Activated T-cell treated with anti-CD3 and anti-CD28 coated beads, Interleukin-2, amount 50 U/mL, for 1 hour (primary cell): ENCODE data around the gene SEMA5A.

ENCODE experiments used
- DNase-seq: peaks from one replicate; pipeline ENCODE4 v3.0.0-alpha.2; 2020

Gene SEMA5A

GRCh38 chr5:9244417-9244816 is 301.5 kb downstream of the SEMA5A start:
- no peak for DNase-seq

- no peak for DNase-seq
Measured at GRCh38 chr5:9241479-9242305, 304.2 kb downstream of the SEMA5A start.

GRCh38 chr5:9240431-9240830 is 305.4 kb downstream of the SEMA5A start:
- no peak for DNase-seq

DNA sequence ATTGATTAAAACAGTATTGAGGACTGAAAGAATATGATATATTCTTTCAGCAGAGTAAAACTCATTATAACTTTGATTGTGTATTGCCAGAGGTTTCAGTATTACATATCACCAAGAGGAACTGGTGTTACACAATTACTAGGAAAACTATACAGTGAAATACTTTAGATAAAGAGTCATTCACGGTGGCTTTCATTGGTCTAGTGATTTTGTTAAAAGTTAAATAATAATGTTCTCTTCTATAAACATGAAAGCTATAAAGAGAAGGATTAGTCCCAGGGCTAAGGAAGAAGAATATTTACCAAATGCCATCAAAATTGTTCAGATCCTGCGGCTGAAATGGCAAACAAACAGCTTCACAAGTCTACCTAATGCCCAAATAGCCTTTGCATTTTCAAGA is 306.2 kb downstream of the SEMA5A start:
- DNase-seq, result no peak

DNA sequence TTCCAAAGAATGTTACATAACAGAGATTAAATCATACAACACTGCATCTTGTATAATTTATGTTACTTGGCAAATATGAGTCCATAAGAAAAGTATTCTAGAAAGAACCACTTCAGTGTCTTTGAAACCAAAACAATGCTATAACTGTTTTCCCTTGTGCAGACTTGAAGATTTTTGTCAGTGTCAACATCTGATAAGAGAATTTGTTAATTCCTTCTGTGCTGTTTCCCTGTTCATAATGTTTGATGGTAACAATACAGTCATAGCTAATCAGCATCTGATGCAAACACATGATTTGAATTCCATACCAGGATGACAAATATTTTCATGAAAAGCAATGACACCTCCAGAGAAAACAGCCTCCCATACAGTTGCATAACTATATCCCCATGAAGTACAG is 306.8 kb downstream of the SEMA5A start:
- no peak for DNase-seq

GRCh38 chr5:9233712-9234111 is 312.2 kb downstream of the SEMA5A start:
- DNase-seq, result no peak

GRCh38 chr5:9233035-9233434 is 312.8 kb downstream of the SEMA5A start:
- no peak for DNase-seq

DNA sequence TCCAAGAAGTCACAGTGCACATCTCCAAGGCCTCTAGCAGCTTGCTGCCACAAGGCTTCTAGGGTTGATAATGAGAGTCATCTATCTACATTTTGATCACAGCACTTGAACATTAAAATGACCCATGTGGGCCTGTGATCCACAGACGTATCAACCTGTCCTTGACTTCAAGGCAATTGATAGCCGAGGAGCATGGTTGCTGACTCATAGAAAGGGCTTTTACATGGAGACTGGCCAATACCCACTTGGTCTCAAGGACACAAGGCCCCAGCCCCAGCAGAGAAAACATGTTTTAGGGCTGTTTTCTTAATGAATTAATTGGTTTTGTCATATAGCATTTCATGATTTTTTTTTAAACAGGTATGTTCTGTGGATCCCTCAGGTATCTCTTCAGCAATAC is 314.0 kb downstream of the SEMA5A start:
- DNase-seq, result no peak

GRCh38 chr5:9230355-9230754 is 315.5 kb downstream of the SEMA5A start:
- DNase-seq, result no peak

DNA sequence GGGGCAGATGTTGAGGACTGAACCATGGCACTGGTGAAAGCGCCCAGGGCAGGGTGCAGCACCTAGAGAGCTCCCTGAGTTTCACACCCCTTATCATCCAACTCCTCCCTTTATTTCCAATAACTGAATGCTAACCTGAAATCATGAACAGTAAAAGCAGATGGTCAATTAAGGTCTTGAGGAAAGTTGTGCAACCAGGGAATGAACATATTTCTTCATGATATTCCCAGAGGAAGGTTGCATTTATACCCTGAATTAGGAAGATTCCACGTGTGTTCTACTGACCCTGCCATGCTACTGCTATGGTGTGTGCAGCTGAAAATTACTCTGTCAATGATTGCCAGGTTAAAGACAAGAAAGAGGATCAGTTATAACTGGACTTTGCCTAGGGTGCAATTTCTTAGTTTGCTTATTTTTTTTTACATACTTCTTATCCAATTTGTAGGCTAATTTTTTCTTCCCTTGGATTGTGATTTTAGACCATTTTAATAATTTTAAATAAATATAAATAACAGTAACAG is 319.8 kb downstream of the SEMA5A start:
- DNase-seq, result no peak

DNA sequence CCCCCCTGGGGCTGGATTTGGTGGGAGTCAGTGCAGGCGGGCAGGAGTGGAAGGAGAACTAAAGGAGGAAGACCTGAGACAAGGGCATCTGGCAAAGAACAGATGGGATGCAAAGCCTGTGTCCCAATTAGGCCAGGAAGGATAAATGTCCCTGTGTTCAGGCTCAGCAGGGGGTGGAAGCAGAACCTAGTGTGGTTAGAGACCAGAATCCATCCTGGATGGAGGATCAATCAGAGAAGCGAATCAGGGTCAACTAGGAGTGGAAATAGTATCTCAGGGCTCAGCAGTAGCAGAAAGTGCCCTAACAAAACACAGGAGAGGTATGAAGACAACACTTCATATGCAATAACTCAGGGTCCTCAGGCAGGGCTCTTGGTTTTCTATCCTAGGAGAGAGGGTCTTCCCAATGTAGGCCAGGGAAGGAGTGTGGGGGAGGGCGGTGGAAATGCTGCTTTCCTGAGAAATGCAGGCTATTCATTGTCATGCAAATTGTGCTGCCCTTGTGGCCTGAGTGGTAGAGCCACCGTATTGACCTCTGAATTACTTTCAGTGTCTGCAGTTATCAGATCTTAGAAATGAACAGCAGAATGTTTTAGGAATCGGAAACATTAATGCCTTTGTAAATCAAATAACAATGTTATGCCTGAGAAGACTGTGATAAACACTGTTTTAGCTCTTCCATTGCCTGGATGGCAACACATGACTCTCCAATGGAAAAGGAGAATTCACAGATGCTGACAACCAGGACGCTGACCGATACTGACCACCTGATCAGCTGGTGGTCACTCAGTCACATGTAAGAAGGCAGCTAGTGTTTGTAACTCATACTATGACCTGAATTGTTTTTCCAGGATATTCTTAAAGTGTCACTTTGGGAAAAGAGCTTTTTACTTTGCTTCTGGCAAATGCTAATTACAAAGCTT is 323.6 kb downstream of the SEMA5A start:
- DNase-seq, result no peak

DNA sequence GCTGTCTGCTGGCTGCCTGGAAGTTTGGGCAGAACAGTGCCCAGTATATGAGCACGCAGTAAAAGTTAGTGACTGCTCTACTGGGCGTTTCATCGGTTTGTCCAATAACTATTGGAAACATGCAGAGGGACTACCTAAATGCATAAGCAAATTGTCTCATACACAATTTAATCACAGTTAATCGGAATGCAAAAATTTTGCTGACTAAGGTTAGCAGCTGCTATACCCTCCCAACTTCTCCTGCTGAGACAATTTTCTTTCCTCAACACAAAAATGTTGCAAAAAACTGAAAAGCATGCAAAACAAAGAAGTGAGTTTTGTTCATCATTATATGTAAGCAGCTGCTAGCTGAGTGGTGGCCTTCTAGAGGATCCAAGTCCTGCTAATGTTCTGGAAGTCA is 327.5 kb downstream of the SEMA5A start:
- DNase-seq, result no peak

GRCh38 chr5:9212605-9213004 is 333.3 kb downstream of the SEMA5A start:
- no peak for DNase-seq

DNA sequence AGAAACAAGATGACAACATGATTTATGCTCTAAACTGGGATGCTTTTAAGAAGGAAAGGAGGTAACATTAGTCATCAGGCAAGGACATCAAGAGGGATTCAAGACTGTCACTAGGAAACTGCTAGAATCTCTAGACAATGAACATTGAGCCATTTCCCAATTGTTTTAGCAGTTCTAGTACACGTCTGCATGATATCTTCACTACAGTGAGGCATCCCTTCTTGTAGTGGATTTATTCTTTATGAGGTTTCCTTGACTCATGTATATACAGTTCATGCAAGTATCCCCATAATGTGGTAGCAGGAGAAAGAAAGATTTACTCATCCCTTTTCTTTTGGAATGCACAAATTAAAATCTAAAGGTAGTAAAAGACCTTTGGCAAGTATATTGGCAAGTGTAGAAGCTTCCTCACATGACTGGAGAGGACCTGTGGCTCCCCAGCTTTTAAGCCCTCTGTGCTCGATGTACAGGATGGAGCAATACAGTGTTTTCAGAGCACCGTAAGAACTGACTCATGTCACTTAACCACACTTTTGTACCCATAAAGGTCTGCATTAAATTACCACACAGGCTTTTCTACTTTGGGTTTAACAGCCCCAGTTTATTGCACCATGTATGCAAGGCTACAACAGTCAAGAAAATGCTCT is 335.9 kb downstream of the SEMA5A start:
- DNase-seq, result no peak

DNA sequence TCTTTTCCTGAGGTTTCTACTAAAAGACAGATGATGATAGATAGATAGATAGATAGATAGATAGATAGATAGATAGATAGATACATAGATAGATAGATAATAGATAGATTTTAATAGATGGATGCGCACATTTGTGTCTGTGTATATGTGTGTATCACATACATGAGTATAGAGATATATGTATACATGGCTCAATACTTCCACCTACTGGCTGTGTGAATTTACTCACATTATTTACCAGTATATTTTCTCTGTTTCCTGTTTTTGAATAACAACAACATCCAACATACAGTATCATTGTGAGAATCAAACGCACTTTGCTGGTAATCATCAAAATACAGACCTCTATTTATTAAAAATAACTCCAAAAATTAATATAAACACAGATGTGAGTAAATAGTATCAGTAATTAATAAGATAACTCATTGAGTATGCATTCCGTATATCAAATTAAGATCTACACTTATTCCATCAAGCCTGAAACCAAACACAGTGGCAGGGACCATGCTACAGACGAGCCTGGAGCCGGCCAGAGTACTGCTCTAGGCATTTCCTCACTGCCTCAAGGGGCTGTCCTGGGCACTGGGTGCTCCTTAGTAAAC is 338.0 kb downstream of the SEMA5A start:
- no peak for DNase-seq

DNA sequence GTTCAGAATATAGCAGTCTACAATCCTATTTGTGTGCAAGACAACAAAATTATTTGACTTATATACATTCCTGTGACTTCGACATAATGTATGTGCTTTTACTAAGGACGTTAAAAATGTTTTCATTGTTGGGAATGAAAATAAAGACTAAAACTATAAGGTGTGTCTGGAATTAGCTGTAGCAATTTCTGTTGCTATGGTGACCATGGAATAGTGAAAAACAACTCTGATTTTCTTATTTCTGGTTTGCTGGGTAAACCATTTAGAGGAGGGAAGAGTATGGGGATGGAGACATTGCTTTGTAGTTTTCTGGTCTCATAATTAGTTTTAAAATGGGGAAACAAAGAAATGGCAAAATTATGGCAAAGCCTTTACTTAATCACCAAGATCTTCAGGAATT is 343.2 kb downstream of the SEMA5A start:
- DNase-seq, result no peak

DNA sequence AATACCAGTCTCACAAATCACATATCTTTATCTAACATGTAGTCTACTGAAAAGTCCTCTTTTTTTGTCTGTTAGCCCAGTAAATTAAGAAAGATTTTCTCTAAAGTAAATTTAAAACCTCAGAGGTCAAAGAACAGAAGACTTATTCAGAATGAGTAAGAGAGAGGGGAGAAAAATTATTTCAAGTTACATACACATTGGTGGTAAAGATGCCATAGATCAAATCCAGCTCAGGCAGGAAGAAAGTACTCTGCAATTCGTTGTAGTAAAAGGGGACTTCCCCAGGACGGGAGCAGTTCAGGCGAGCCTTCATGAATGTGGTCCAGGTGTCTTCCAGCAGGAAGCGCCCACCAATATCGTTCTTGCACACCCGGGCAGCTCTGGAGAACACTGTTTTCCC is 344.1 kb downstream of the SEMA5A start:
- no peak for DNase-seq

DNA sequence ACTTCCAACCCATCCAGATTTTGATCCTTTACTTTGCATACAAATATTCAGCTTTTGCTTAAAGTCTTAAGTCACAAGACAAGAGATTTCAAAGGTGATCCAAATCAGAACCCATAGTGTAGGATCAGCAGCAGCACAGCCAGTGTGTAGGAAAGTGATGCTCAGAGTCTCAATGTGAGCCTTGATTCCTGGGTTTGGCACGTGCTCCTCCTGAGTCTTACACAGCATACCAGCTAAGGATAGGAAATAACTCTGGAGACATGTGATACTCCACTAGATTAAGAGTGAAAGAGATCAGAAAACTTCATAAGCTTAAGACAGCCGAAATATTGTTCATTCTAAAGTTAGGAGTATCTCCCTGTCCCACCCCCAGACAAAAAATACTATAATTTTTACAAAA is 344.9 kb downstream of the SEMA5A start:
- DNase-seq, result no peak

- no peak for DNase-seq
Measured at GRCh38 chr5:9198394-9198793, 347.5 kb downstream of the SEMA5A start.

DNA sequence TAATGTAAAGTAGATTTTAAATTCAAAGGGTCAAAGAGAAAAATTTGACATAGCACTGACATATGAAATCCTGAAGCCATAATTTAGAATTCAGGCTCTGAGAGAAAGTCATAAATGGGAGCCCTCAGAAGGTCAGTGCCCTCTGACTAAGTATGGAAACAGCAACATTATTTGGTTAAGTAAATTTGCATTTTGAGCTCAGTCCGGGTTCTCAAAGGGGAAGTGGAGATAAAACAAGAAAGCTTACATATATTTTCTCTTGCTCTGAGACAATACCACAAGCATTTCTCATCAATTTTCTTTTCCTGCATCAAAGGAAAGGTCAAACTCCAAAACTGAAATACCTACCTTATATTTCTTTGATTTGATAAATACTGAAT is 348.0 kb downstream of the SEMA5A start:
- no peak for DNase-seq

DNA sequence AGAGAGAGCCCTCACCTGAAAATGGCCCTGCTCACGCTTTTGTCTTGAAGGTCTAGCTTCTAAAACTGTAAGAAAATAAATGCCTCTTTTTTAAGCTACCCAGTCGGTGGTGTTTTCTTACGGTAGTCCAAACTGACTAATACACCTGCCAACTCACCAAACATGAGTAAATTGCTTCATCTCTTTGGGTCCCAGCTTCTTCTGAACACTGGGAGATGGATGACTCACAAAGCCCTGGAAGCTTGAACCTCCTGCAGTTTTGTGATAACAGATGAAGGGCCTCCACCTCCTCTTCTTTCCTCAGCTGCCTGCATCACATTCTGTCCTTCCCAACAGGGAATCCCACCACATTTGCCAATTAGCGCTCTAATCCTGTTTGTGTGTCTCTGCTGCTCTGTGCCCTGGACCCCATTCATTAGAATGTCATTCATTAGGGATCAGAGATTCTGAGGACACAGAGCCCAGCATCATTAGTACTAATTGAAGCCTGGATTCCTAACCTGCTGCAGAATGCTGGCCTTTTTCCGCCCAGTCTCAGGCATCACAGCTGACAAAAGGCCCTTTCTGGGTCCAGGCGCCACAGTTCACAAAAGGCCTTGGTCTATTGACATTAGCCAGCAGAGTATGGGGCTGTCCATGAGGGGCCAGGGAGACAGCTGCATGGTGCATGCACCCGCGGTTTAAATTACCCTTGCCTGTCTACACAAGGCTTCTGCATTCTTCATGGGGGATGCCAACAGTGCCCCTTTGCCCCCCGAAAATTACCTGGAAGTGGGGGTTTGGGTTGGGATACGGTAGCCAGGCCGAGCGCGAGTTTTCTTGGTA is 349.3 kb downstream of the SEMA5A start:
- no peak for DNase-seq

GRCh38 chr5:9194509-9194908 is 351.4 kb downstream of the SEMA5A start:
- DNase-seq, result no peak
